ENCODE measurements around the gene FGF18.

Gene FGF18

DNA sequence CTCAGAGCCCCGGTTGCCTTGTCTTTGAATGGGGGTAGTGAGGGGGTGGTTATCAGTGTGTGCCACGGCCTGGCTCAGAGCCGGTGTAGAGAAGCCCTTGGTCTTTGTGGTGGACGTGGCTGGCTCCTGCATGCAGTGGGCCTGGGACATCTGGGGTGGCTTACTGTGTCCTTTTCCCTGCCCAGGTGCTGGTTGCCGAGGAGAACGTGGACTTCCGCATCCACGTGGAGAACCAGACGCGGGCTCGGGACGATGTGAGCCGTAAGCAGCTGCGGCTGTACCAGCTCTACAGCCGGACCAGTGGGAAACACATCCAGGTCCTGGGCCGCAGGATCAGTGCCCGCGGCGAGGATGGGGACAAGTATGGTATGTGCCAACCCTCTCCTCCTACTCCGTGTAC, 16.5 kb downstream of the FGF18 start:
- in situ Hi-C loops (cut with HindIII; ENCODE audit: low sequenced_read_pairs), result no loop called here
- TF ChIP-seq, protein P1, sequence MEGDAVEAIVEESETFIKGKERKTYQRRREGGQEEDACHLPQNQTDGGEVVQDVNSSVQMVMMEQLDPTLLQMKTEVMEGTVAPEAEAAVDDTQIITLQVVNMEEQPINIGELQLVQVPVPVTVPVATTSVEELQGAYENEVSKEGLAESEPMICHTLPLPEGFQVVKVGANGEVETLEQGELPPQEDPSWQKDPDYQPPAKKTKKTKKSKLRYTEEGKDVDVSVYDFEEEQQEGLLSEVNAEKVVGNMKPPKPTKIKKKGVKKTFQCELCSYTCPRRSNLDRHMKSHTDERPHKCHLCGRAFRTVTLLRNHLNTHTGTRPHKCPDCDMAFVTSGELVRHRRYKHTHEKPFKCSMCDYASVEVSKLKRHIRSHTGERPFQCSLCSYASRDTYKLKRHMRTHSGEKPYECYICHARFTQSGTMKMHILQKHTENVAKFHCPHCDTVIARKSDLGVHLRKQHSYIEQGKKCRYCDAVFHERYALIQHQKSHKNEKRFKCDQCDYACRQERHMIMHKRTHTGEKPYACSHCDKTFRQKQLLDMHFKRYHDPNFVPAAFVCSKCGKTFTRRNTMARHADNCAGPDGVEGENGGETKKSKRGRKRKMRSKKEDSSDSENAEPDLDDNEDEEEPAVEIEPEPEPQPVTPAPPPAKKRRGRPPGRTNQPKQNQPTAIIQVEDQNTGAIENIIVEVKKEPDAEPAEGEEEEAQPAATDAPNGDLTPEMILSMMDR (IDR thresholded peaks at IDR 0.05; ENCODE audit: low read depth, low read length), result no peak
- no peak for DNase-seq (ENCODE audit: low read depth, low spot score)
- no peak overlapping the region for H3K4me3 ChIP-seq (ENCODE audit: low read depth, low read length)

GRCh38 chr5:171436804-171437285, 17.4 kb downstream of the FGF18 start:
- in situ Hi-C loops (cut with HindIII; ENCODE audit: low sequenced_read_pairs), result no loop called here
- TF ChIP-seq, protein P1 (IDR thresholded peaks at IDR 0.05; ENCODE audit: low read depth, low read length), result no peak
- no peak for DNase-seq (ENCODE audit: low read depth, low spot score)
- H3K4me3 ChIP-seq (ENCODE audit: low read depth, low read length), result no peak overlapping the region

- in situ Hi-C loops (cut with HindIII; ENCODE audit: low sequenced_read_pairs), result no loop called here
- no peak overlapping the region for H3K4me3 ChIP-seq (ENCODE audit: low read depth, low read length)
Measured at GRCh38 chr5:171437286-171437821, 17.9 kb downstream of the FGF18 start.

DNA sequence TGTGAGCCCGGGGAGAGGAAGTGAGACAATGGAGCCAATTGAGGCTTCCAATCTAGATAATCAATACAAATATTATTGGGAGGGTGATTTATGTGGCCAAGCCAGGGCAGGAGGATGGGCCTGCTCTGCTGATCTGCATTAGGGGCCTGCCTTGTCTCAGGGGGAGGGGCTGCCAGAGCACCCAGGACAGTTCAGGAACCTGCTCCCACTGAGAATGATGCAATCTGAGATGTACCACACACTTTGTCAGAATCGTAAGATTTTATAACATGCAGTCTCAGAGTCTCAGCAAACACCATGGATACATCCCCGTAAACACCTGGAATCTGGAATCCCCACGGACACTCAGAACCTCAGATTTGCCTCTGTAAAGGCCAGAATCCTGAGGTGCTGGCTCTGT, 19.3 kb downstream of the FGF18 start:
- in situ Hi-C loops (cut with HindIII; ENCODE audit: low sequenced_read_pairs), result no loop called here
- TF ChIP-seq, protein P1 (IDR thresholded peaks at IDR 0.05; ENCODE audit: low read depth, low read length), result no peak
- H3K4me3 ChIP-seq (ENCODE audit: low read depth, low read length), result no peak overlapping the region
- DNase-seq (ENCODE audit: low read depth, low spot score), result no peak

More at GRCh38 chr5:171437286-171437821, 17.9 kb downstream of the FGF18 start:
- TF ChIP-seq, protein P1 (IDR thresholded peaks at IDR 0.05; ENCODE audit: low read depth, low read length), result peak; percentile 10
- no peak for DNase-seq (ENCODE audit: low read depth, low spot score)

- H3K4me3 ChIP-seq (ENCODE audit: low read depth, low read length), result no peak overlapping the region
- in situ Hi-C loops (cut with HindIII; ENCODE audit: low sequenced_read_pairs), result no loop called here
- TF ChIP-seq, protein P1 (IDR thresholded peaks at IDR 0.05; ENCODE audit: low read depth, low read length), result no peak
- DNase-seq (ENCODE audit: low read depth, low spot score), result no peak
Measured at GRCh38 chr5:171441246-171441791, 21.9 kb downstream of the FGF18 start.

DNA sequence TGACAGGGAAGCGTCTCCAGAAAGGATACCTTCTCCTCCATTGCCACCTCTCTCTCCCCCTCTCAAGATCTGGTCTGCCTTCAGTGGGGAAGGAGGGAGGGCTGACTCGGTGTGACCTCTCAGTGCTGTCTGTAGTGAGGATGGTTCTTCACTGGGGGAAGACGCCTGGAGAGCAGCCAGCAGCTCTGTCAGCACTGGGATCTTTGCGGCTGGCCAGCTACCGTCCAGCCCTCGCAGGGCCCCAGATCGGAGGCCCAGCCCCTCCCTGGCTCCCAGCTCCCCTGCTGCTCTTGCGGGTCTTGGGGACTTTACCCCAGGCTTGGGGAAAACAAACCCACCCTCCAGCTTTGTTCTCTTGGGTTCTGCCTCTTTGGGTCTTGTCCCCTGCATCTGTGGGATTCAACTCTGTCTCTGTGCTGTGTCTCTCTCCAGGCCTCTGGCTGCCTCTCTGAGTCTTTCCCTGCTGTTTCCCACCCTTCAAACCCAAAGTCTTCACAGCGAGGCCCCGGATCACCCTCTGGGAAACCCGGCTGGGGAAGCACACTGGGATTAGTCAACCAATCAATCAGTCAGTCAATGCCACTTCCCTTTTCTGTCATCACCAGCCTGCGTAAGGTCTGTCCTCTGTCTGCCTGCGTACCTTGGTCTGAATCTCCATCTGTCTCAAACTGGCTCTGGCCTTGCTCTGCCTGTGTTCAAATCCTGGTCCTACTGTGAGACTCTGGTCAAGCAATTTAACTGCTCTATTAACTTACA, 23.0 kb downstream of the FGF18 start:
- H3K4me3 ChIP-seq (ENCODE audit: low read depth, low read length), result no peak overlapping the region
- TF ChIP-seq, protein P1 (IDR thresholded peaks at IDR 0.05; ENCODE audit: low read depth, low read length), result no peak
- DNase-seq (ENCODE audit: low read depth, low spot score), result peak; percentile 42
- in situ Hi-C loops (cut with HindIII; ENCODE audit: low sequenced_read_pairs), result no loop called here
